Measurements from ENCODE around the gene MED1.
"Not testable (repeated sequence)": the region's sequence is repeated elsewhere in the genome, so short reads cannot be mapped to it uniquely, and the experiment has no call there.

Gene MED1

GRCh38 chr17:39439868-39440267 lies 11.2 kb downstream of the MED1 start:
- not testable (repeated sequence) for DNase-seq (ENCODE audit: low read depth in 3 of 3)

- DNase-seq (ENCODE audit: low read depth in 3 of 3), result no peak
Measured at GRCh38 chr17:39429600-39429999, 21.5 kb downstream of the MED1 start.

- no peak for DNase-seq (ENCODE audit: low read depth in 3 of 3)
Measured at GRCh38 chr17:39416141-39416540, 34.9 kb downstream of the MED1 start.

GRCh38 chr17:39410279-39410678 lies 40.8 kb downstream of the MED1 start:
- no peak for DNase-seq (ENCODE audit: low read depth in 3 of 3)

- DNase-seq (ENCODE audit: low read depth in 3 of 3), result no peak
Measured at GRCh38 chr17:39408360-39408759, 42.7 kb downstream of the MED1 start.

GRCh38 chr17:39406951-39407350 lies 44.1 kb downstream of the MED1 start:
- DNase-seq (ENCODE audit: low read depth in 3 of 3), result no peak

- DNase-seq (ENCODE audit: low read depth in 3 of 3), result no peak
Measured at GRCh38 chr17:39405436-39405835, 45.6 kb downstream of the MED1 start.

- no peak for DNase-seq (ENCODE audit: low read depth in 3 of 3)
Measured at GRCh38 chr17:39404542-39405378, 46.3 kb downstream of the MED1 start.

GRCh38 chr17:39402890-39403605 lies 48.0 kb downstream of the MED1 start:
- no peak for DNase-seq (ENCODE audit: low read depth in 3 of 3)

- DNase-seq (ENCODE audit: low read depth in 3 of 3), result peak; percentile 62 to 72 (median 69)
Measured at GRCh38 chr17:39402244-39402889, 48.7 kb downstream of the MED1 start.

GRCh38 chr17:39401412-39402243 lies 49.4 kb downstream of the MED1 start, which contains the start of gene FBXL20:
Gene FBXL20, minus strand, starts transcription at chr17:39401626. Its CDS starts 224 bp downstream, at chr17:39401402.
- peak; percentile 86 to 92 (median 86) for DNase-seq (ENCODE audit: low read depth in 3 of 3)

GRCh38 chr17:39400547-39401411 lies 50.3 kb downstream of the MED1 start:
- DNase-seq (ENCODE audit: low read depth in 3 of 3), result peak in 1 of 3 experiments; percentile 6

GRCh38 chr17:39399791-39400190 lies 51.3 kb downstream of the MED1 start:
- no peak for DNase-seq (ENCODE audit: low read depth in 3 of 3)

GRCh38 chr17:39393736-39394135 lies 57.3 kb downstream of the MED1 start:
- no peak for DNase-seq (ENCODE audit: low read depth in 3 of 3)

GRCh38 chr17:39391448-39391847 lies 59.6 kb downstream of the MED1 start:
- no peak for DNase-seq (ENCODE audit: low read depth in 3 of 3)

- no peak for DNase-seq (ENCODE audit: low read depth in 3 of 3)
Measured at GRCh38 chr17:39385040-39385439, 66.0 kb downstream of the MED1 start.

GRCh38 chr17:39380144-39380543 lies 70.9 kb downstream of the MED1 start:
- no peak for DNase-seq (ENCODE audit: low read depth in 3 of 3)

GRCh38 chr17:39376434-39376833 lies 74.6 kb downstream of the MED1 start:
- DNase-seq (ENCODE audit: low read depth in 3 of 3), result no peak

GRCh38 chr17:39367805-39368204 lies 83.3 kb downstream of the MED1 start:
- DNase-seq (ENCODE audit: low read depth in 3 of 3), result not testable (repeated sequence)

GRCh38 chr17:39365872-39366271 lies 85.2 kb downstream of the MED1 start:
- no peak for DNase-seq (ENCODE audit: low read depth in 3 of 3)

- no peak for DNase-seq (ENCODE audit: low read depth in 3 of 3)
Measured at GRCh38 chr17:39365242-39365641, 85.8 kb downstream of the MED1 start.
